Midbrain (tissue), 1 donor: Measurements from ENCODE around the gene MOGAT2.
A peak's percentile ranks its signal among the peaks of the same experiment; 100 is the strongest.
"Not testable (repeated sequence)": the region's sequence is repeated elsewhere in the genome, so short reads cannot be mapped to it uniquely, and the experiment has no call there.

Source experiments
- DNase-seq: peaks from one replicate; lab custom pipeline; 2025; lab: John Stamatoyannopoulos, UW

Gene MOGAT2

GRCh38 chr11:75719340-75720239, 2.0 kb downstream of the MOGAT2 start:
- no peak for DNase-seq

DNA sequence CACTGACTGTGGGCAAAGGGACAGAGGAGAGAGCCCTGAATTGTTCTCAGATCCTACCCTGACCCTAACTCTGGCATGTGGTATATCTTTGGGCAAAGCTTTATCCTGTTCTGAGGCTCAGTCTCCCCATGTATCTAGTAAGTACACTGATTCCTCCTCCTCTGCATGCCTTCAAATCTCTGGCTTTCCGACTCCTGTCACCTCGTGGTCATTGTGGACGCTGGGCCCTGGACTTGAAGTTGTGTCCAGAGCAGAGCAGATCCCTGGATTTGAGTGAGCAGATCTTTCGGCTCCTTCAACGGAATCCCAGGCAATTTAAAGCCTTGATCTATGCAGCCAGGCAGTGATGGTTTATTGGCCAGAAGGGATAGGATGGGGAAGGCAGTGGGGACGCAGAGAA, 3.0 kb downstream of the MOGAT2 start:
- DNase-seq, result no peak

GRCh38 chr11:75721852-75722668, 4.4 kb downstream of the MOGAT2 start:
- no peak for DNase-seq

DNA sequence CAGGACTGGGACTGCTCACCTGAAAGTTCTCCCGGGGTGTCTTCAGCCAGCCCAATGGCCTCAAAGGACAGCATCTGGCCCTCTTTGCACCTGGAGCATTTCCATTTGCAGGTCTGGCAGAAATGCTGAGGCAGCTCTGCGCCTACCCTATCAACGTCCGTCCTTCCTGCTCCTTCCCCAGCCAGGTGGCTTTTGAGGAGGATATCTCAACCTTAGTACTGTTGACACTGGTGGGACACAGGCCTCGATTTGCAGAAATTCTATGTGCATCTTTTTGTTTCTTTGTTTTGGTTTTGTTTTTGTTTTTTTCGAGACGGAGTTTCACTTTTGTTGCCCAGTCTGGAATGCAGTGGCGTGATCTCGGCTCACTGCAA, 5.0 kb downstream of the MOGAT2 start:
- no peak for DNase-seq

GRCh38 chr11:75725547-75726320, 8.1 kb downstream of the MOGAT2 start:
- DNase-seq, result no peak

- DNase-seq, result no peak
These were observed 11.4 kb downstream of the MOGAT2 start for GRCh38 chr11:75728992-75729391.

- DNase-seq, result no peak
These were observed 13.5 kb downstream of the MOGAT2 start for GRCh38 chr11:75731095-75731494.

DNA sequence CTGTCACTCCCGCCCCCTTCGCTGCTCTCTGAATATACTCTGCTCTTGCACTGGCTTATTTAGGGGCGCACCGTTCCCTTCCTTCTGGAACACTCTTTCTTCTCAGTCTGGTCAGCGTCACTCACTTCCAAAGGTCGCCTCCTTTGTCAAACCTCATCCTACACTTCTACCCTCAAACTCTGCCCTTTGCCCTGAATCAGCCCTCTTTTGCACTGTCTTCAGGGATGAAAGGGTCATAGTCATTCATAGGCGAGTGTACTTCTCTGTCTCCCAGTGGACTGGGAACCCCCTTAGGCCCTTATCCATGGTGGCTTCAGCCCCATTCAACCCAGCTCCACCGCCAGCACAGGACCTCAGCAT, 15.4 kb downstream of the MOGAT2 start:
- DNase-seq, result no peak

GRCh38 chr11:75733431-75734107, 15.9 kb downstream of the MOGAT2 start:
- peak; percentile 16 for DNase-seq

DNA sequence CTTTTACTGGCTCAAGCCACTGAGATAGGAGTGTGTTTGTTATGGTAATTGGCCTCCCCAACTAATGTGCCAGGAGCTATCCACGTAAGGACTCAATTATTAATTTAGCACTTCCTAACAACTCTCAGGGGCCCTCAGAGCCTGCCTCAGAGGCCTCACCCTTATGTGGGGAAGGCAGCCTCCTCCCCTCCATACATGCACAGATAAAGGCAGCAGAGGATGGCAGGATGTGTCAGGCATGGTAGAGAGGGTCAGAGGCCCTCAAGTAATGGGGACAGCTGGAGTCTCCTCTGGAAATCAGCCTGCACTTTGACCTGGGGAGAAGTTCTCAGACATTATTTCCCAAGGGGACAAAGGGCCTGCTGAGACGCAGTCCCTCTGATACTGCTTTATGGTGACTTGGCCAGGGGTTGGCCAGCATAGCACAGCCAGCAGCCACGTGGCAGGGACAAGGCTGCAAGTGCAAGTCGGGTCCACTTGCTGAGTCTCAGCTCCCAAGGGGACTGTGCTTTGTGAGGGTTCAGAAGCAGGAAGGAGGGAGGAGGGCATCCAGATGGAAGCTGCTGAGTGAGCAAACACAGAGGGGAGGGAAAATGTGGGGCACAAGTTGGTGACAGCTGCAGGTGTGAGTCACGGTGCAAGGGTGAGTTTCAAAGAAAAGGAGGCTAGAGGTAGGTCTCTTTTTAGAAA, 17.0 kb downstream of the MOGAT2 start:
- no peak for DNase-seq

GRCh38 chr11:75735181-75735845, 17.7 kb downstream of the MOGAT2 start:
- no peak for DNase-seq

GRCh38 chr11:75737314-75737713, 19.7 kb downstream of the MOGAT2 start:
- no peak for DNase-seq

DNA sequence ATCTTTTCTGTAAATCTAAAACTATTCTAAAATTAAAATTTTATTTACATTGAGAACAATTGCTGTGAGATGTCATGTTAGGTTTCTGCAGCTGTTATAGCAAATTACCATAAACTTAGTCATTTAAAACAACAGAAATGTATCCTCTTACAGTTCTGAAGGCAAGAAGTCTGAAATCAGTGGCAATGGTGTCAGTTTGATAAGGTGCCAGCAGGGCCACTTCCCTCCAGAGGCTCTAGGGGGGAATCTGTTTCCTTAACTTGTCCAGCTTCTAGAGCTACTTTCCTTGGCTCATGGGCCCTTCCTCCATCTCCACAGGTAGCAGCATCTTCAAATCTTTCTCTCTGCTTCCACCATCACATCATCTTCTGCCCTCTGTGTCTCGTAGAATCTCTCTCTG, 23.0 kb downstream of the MOGAT2 start:
- no peak for DNase-seq

DNA sequence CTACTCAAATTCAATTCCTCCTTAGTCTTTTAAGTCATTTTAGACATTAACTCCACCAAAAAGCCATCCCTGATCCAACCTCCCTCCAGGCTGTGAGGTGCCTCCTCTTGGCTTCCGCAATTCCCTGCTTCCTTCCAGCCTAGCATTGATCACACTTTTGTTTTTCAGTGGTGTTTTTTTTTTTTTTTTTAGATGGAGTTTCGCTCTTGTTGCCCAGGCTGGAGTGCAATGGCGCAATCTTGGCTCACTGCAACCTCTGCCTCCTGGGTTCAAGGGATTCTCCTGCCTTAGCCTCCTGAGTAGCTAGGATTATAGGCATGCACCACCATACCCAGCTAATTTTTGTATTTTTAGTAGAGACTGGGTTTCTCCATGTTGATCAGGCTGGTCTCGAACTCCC, 25.5 kb downstream of the MOGAT2 start:
- DNase-seq, result not testable (repeated sequence)

DNA sequence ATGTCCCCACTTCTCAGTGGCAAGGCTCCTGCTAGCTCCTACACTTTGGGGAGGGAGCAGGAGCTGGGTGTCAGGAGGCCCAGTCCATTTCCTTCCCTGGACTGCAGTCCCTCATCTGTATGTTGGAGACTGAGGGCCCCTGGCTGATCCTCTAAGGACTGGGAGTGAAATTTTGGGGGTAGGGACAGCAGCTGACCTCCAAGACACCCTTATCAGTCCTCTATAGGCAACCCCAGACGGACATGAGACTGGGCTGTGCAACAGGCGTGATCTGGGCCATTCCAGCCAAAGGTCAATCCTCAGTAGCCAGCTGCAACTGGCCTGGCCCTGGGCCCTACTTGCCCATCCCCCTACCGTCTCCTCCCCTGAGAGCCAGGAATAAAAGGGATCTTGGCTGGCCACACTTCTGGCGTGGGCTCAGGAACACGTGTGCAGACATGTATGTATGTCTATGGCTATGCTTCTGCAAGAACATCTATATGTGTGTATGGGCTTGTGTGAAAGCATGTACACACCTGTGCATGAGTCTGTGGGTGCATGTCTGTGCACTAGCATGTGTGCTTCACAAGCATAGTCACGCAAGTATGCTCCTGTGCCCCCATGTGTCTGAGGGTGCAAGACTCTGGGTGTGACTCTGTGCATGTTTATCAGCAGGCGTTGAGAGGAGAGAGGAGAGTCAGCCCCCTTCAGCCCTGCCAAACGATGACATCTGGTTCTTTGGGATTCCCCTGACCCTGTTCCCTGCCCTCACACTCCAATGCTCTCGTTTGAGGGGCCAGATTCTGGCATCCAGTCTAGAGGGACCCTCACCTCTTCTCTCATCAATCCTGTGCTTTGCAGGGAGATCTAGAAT, 26.3 kb downstream of the MOGAT2 start:
- no peak for DNase-seq

DNA sequence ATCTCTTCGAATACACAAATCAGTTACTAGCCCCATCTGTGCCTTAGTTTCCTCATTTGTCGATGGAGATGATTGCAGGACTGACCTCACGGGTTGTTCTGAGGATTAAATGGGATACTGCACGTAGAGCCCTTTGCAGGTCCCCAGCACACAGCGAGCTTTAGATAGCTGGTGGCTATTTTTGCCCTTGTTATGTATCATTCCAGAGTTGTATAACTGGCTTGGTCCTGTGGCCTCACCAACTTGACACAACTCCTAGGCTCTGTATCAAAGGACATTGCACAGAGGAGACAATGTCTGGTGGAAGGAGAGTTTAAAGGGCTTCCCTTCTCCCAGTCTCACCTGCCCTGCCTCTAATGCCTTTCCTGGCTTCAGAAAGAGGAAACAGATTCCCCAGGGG, 28.2 kb downstream of the MOGAT2 start:
- no peak for DNase-seq

GRCh38 chr11:75748729-75749273, 31.2 kb downstream of the MOGAT2 start:
- DNase-seq, result not testable (repeated sequence)

DNA sequence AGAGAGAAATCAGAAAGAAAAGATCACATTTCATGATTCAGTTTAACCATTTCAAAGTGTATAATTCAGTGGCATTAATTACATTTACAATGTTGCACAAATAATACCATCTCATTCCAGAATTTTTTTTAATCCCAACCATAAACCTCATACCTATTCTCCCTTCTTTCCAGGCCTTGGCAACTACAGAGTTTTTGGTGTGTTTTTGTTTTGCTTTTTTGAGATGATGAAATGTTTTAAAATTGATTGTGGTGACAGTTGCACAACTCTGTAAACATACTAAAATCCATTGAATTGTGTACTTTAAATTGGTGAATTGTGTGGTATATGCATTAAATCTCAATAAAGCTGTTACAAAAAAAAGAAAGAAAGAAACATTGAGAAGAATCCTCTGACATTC, 37.3 kb downstream of the MOGAT2 start:
- DNase-seq, result not testable (repeated sequence)

DNA sequence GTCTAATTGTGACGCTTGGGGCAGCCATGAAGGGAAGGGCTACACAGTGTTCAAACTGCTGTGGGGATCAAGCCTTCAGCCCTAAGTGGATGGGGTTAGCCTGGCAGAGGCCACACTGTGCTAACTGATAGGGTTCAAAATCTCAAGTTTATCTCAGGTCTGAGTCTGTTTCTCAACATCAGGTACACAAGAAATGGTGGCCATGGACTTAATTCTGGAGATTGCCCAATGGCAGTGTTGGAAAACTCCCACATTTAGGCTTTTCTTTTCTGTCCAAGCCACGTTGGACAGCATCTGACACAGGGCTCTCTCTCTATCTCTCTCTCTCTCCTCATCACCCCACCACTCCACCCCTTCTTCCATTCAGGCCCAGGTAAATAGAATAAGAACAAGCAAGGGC, 40.0 kb downstream of the MOGAT2 start:
- DNase-seq, result no peak
